HepG2 (cell line): ENCODE data around the gene SLC6A9. TPM values are rescaled to one million over a fixed set of nuclear protein-coding genes. Genes with fewer than 3 reads are reported as not detected.

Experiments
- ATF4 ChIP-seq, 2 experiments: fragments of 450-650 bp in 1 of 2; sonication (generic) in 1 of 2; formaldehyde crosslinking; IDR thresholded peaks; 2 replicates each; pipeline versions ENCODE4 v1.5.0 to v1.8.0; 2020 to 2022; ENCODE audit warnings: mild to moderate bottlenecking in 1 of 2, missing genetic modification reagents in 1 of 2
- ATF6 ChIP-seq: sonication (generic); formaldehyde crosslinking; conservative IDR thresholded peaks from 2 replicates; pipeline ENCODE4 v1.4.0; 2020; ENCODE audit warnings: missing genetic modification reagents
- FIP1L1 ChIP-seq: fragments of 200-400 bp; formaldehyde crosslinking; IDR thresholded peaks from 2 replicates; pipeline ENCODE4 v1.6.1; 2018; ENCODE audit warnings: low read depth, mild to moderate bottlenecking, low read length, moderate library complexity, borderline replicate concordance; ENCODE audit not compliant: insufficient read depth
- KLF6 ChIP-seq: IDR thresholded peaks from 2 replicates; pipeline ENCODE4 v1.8.0; 2016; ENCODE audit warnings: missing biosample characterization, missing genetic modification reagents
- MED8 ChIP-seq: sonication (generic); formaldehyde crosslinking; IDR thresholded peaks from 2 replicates; pipeline ENCODE4 v1.8.1; 2023; ENCODE audit warnings: mild to moderate bottlenecking, missing genetic modification reagents; ENCODE audit not compliant: insufficient replicate concordance
- NFIC ChIP-seq: IDR thresholded peaks from 2 replicates; pipeline ENCODE4 v1.6.1; 2012; ENCODE audit warnings: mild to moderate bottlenecking, low read length, inconsistent platforms
- NR3C1 ChIP-seq: sonication (generic); formaldehyde crosslinking; IDR thresholded peaks from 2 replicates; pipeline ENCODE4 v1.4.0; 2020; ENCODE audit warnings: missing genetic modification reagents
- PHF21A ChIP-seq: sonication (generic); formaldehyde crosslinking; IDR thresholded peaks from 2 replicates; pipeline ENCODE4 v1.5.0; 2020; ENCODE audit warnings: mild to moderate bottlenecking, missing genetic modification reagents
- POLR2A ChIP-seq, 2 experiments: IDR thresholded peaks; 2 replicates each; pipeline ENCODE4 v1.6.1; 2011; ENCODE audit warnings: low read depth in 2 of 2, low read length in 2 of 2, mild to moderate bottlenecking in 1 of 2, moderate library complexity in 1 of 2; ENCODE audit not compliant: insufficient read depth in 1 of 2
- SSRP1 ChIP-seq: IDR thresholded peaks from 2 replicates; pipeline ENCODE4 v1.6.1; 2016; ENCODE audit warnings: control low read depth
- ZBTB7B ChIP-seq: sonication (generic); formaldehyde crosslinking; IDR thresholded peaks from 2 replicates; pipeline ENCODE4 v1.4.0; 2020; ENCODE audit warnings: missing genetic modification reagents
- ZFAT ChIP-seq: sonication (generic); formaldehyde crosslinking; conservative IDR thresholded peaks from 2 replicates; pipeline ENCODE4 v1.8.1; 2023; ENCODE audit warnings: missing genetic modification reagents, inconsistent platforms
- ZNF234 ChIP-seq: sonication (generic); formaldehyde crosslinking; conservative IDR thresholded peaks from 2 replicates; pipeline ENCODE4 v1.5.1; 2020; ENCODE audit warnings: mild to moderate bottlenecking, missing genetic modification reagents
- ZNF501 ChIP-seq: sonication (generic); formaldehyde crosslinking; IDR thresholded peaks from 2 replicates; pipeline ENCODE4 v1.5.1; 2020; ENCODE audit warnings: mild to moderate bottlenecking, moderate library complexity, missing genetic modification reagents
- polyA plus RNA-seq, 8 experiments: library from polyadenylated mRNA; depleted of rRNA in 3 of 8; stranded (reverse) in 7 of 8; unstranded in 1 of 8; fragments of >200 nt; fragmentation: Illumina TruSeq in 4 of 8; extraction: Trizol in 4 of 8; gene quantifications; 2 replicates each; pipeline versions ENCODE4 v1.2.1 to v1.2.3, GENCODE V29; 2011 to 2016; ENCODE audit warnings: low read depth in 4 of 8, missing spikeins in 1 of 8, mixed read lengths in 1 of 8; ENCODE audit not compliant: insufficient read depth in 1 of 8
- total RNA-seq, 5 experiments: library from RNA; depleted of rRNA; stranded (reverse); fragments of >200 nt; fragmentation: Illumina TruSeq; extraction: Trizol; gene quantifications; 2 replicates each; pipeline ENCODE4 v1.2.3, GENCODE V29; 2016; ENCODE audit warnings: low read depth in 1 of 5
- TF ChIP-seq, protein P1 (sequence below): sonication (generic); formaldehyde crosslinking; IDR thresholded peaks from 2 replicates; pipeline ENCODE4 v1.5.1; 2020; ENCODE audit warnings: mild to moderate bottlenecking, missing genetic modification reagents, moderate library complexity
- TF ChIP-seq, protein P2 (sequence below): IDR thresholded peaks from 2 replicates; pipeline ENCODE4 v1.6.1; 2016; ENCODE audit warnings: control low read depth
- TF ChIP-seq, protein P3 (sequence below): sonication (generic); formaldehyde crosslinking; IDR thresholded peaks from 2 replicates; pipeline ENCODE4 v1.4.0; 2020; ENCODE audit warnings: missing genetic modification reagents
- TF ChIP-seq, protein P4 (sequence below): IDR thresholded peaks from 2 replicates; pipeline ENCODE4 v1.6.1; 2016; ENCODE audit warnings: low read depth, borderline replicate concordance

SLC6A9 gene
- total and polyA plus RNA-seq, 2 of the 13 experiments (the other 11 are each of a cell fraction or from before 2014, with no cell fraction given), result 8.5 to 9.9 TPM

DNA sequence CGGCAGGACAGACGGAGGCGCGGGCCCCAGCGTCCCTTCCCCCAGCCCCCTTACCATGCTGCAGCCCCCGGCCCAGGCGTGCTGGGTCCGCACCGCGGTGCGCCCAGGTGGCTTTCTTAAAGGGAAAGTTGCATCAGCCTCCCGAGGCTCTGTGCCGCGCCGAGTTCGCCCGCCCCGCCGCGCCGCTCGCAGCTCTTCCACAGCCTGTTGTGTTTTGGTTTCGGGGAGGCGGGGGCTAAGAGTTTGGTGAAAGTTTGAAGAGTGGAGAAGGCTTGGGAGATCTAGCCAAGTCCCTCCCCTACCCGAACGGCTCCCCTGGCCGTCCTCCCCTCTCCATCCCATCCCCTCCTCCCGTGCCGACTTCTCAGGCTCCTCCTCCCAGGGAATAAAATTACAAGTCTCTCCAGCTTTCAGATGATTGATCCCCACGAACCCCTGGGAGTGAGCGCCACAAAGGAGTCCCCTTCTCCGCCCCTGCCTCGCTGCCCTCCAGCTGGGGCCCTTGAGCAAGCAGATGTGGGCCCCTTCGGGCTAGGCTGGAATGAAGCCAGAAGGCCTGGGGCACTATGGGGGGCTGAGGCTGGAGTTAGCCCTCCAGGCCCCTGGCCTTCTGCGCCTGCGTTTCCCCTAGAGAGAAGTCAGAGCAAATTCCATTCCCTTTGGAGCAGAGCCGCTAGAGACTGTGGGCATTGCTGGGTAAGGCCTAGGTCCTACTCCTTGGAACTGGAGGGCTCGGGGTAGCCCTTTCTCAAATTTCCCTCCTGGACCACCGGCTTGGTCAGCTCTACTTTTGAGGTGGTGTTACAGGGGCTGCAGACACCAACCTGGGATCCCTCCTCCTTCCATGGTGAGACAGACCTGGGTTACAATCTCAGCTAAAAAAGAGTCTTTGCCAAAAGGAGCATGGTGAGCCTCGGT is at the start of gene SLC6A9 (continued):
- TF ChIP-seq, protein P1, sequence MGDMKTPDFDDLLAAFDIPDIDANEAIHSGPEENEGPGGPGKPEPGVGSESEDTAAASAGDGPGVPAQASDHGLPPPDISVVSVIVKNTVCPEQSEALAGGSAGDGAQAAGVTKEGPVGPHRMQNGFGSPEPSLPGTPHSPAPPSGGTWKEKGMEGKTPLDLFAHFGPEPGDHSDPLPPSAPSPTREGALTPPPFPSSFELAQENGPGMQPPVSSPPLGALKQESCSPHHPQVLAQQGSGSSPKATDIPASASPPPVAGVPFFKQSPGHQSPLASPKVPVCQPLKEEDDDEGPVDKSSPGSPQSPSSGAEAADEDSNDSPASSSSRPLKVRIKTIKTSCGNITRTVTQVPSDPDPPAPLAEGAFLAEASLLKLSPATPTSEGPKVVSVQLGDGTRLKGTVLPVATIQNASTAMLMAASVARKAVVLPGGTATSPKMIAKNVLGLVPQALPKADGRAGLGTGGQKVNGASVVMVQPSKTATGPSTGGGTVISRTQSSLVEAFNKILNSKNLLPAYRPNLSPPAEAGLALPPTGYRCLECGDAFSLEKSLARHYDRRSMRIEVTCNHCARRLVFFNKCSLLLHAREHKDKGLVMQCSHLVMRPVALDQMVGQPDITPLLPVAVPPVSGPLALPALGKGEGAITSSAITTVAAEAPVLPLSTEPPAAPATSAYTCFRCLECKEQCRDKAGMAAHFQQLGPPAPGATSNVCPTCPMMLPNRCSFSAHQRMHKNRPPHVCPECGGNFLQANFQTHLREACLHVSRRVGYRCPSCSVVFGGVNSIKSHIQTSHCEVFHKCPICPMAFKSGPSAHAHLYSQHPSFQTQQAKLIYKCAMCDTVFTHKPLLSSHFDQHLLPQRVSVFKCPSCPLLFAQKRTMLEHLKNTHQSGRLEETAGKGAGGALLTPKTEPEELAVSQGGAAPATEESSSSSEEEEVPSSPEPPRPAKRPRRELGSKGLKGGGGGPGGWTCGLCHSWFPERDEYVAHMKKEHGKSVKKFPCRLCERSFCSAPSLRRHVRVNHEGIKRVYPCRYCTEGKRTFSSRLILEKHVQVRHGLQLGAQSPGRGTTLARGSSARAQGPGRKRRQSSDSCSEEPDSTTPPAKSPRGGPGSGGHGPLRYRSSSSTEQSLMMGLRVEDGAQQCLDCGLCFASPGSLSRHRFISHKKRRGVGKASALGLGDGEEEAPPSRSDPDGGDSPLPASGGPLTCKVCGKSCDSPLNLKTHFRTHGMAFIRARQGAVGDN (CRISPR knock-in tag), result peak; percentile 75
- TF ChIP-seq ZNF234 (CRISPR knock-in tag) (no peak), KLF6 (CRISPR knock-in tag) (peak; percentile 25; the same call in 1 of the 2 replicates), NFIC (0 out of 2 replicates have a peak, but pooled peaks have one; percentile 14), MED8 (CRISPR knock-in tag) (peak; percentile 23), FIP1L1 (0 out of 2 replicates have a peak, but pooled peaks have one; percentile 58), PHF21A (CRISPR knock-in tag) (0 out of 2 replicates have a peak, but pooled peaks have one; percentile 41), SSRP1 (CRISPR knock-in tag) (no peak), ATF4 (CRISPR knock-in tag; IDR thresholded peaks at IDR 0.05) (peak; percentile 15 to 93; a peak in 2 of 4 replicates), POLR2A (IDR thresholded peaks at IDR 0.05; ENCODE audit: insufficient read depth in 1 of 2, low read depth in 2 of 2, low read length in 2 of 2) (peak; percentile 34 to 66; a peak in 3 of 4 replicates), NR3C1 (CRISPR knock-in tag) (no peak), ATF6 (CRISPR knock-in tag) (no peak), ZNF501 (CRISPR knock-in tag) (peak; percentile 50; the same call in 1 of the 2 replicates), ZFAT (CRISPR knock-in tag) (no peak), ZBTB7B (peak; percentile 52; the same call in 1 of the 2 replicates)
- TF ChIP-seq, protein P2, sequence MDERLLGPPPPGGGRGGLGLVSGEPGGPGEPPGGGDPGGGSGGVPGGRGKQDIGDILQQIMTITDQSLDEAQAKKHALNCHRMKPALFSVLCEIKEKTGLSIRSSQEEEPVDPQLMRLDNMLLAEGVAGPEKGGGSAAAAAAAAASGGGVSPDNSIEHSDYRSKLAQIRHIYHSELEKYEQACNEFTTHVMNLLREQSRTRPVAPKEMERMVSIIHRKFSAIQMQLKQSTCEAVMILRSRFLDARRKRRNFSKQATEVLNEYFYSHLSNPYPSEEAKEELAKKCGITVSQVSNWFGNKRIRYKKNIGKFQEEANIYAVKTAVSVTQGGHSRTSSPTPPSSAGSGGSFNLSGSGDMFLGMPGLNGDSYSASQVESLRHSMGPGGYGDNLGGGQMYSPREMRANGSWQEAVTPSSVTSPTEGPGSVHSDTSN (CRISPR knock-in tag), result no peak
- TF ChIP-seq, protein P3, sequence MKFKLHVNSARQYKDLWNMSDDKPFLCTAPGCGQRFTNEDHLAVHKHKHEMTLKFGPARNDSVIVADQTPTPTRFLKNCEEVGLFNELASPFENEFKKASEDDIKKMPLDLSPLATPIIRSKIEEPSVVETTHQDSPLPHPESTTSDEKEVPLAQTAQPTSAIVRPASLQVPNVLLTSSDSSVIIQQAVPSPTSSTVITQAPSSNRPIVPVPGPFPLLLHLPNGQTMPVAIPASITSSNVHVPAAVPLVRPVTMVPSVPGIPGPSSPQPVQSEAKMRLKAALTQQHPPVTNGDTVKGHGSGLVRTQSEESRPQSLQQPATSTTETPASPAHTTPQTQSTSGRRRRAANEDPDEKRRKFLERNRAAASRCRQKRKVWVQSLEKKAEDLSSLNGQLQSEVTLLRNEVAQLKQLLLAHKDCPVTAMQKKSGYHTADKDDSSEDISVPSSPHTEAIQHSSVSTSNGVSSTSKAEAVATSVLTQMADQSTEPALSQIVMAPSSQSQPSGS (CRISPR knock-in tag), result 0 out of 2 replicates have a peak, but pooled peaks have one; percentile 31
- TF ChIP-seq, protein P4, sequence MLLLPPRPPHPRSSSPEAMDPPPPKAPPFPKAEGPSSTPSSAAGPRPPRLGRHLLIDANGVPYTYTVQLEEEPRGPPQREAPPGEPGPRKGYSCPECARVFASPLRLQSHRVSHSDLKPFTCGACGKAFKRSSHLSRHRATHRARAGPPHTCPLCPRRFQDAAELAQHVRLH (CRISPR knock-in tag), result 0 out of 2 replicates have a peak, but pooled peaks have one; percentile 32
